Common myeloid progenitor, CD34-positive (primary cell): ENCODE data around the gene RBM28.

Experiments
- CTCF ChIA-PET: fragments of 350-600 bp; sonication (Branson Sonifier 250); formaldehyde crosslinking; loops from one replicate; lab custom pipeline; 2021; ENCODE audit warnings: antibody characterized with exemption; lab: Charles Lee
- POLR2A ChIA-PET: fragments of 350-600 bp; sonication (Branson Sonifier 250); formaldehyde crosslinking; loops from one replicate; lab custom pipeline; 2021; ENCODE audit warnings: antibody characterized with exemption; lab: Charles Lee
- DNase-seq, 3 donors: peaks; one replicate each; pipeline versions ENCODE4 v3.0.0 to v3.0.0-alpha.2; 2013
- H3K27ac ChIP-seq, 2 experiments: 1 replicate in 1 of 2; 2 replicates in 1 of 2; pipeline ENCODE4 v1.7.0; 2013; ENCODE audit warnings: inconsistent platforms in 2 of 2, low read length in 2 of 2, mild to moderate bottlenecking in 2 of 2, low read depth in 1 of 2, moderate library complexity in 1 of 2; ENCODE audit not compliant: severe bottlenecking in 2 of 2, insufficient read depth in 1 of 2, poor library complexity in 1 of 2
- H3K27me3 ChIP-seq, 5 experiments: replicated peaks in 2 of 5; 1 replicate in 3 of 5; 2 replicates in 2 of 5; pipeline versions ENCODE4 v1.6.1 to v1.7.0; 2013; ENCODE audit warnings: low read length in 4 of 5, mild to moderate bottlenecking in 2 of 5, moderate library complexity in 2 of 5, inconsistent platforms in 1 of 5; ENCODE audit not compliant: insufficient read depth in 5 of 5, control insufficient read depth in 4 of 5
- H3K36me3 ChIP-seq, 4 experiments: 1 replicate in 2 of 4; 2 replicates in 2 of 4; pipeline versions ENCODE4 v1.6.1 to v1.7.0; 2013; ENCODE audit warnings: low read length in 3 of 4, control low read depth in 1 of 4, mild to moderate bottlenecking in 1 of 4; ENCODE audit not compliant: control insufficient read depth in 4 of 4, insufficient read depth in 4 of 4
- H3K4me1 ChIP-seq, 4 experiments: 1 replicate in 3 of 4; 2 replicates in 1 of 4; pipeline versions ENCODE4 v1.6.1 to v1.7.1; 2013; ENCODE audit warnings: low read length in 3 of 4, mild to moderate bottlenecking in 3 of 4, control low read depth in 1 of 4, inconsistent platforms in 1 of 4, moderate library complexity in 1 of 4; ENCODE audit not compliant: control insufficient read depth in 4 of 4, insufficient read depth in 4 of 4; ENCODE audit errors: control extremely low read depth in 1 of 4
- H3K4me3 ChIP-seq, 7 experiments: 1 replicate in 4 of 7; 2 replicates in 3 of 7; pipeline versions ENCODE4 v1.5.1 to v1.7.0; 2013; ENCODE audit warnings: mild to moderate bottlenecking in 7 of 7, low read length in 6 of 7, moderate library complexity in 6 of 7, inconsistent platforms in 2 of 7, low read depth in 2 of 7, control low read depth in 1 of 7; ENCODE audit not compliant: insufficient read depth in 4 of 7, control insufficient read depth in 1 of 7; ENCODE audit errors: extremely low read depth in 1 of 7
- H3K9me3 ChIP-seq, 5 experiments: 1 replicate in 4 of 5; 2 replicates in 1 of 5; pipeline versions ENCODE4 v1.6.1 to v1.7.1; 2013; ENCODE audit warnings: low read length in 4 of 5, mild to moderate bottlenecking in 2 of 5, inconsistent platforms in 1 of 5, low read depth in 1 of 5, moderate library complexity in 1 of 5; ENCODE audit not compliant: control insufficient read depth in 4 of 5, insufficient read depth in 2 of 5; ENCODE audit errors: control extremely low read depth in 1 of 5
- WGBS: methylation state at CpG from one replicate; pipeline ENCODE4 v1.1.5; 2013; ENCODE audit not compliant: insufficient coverage; 5-methylcytosine and 5-hydroxymethylcytosine counted together

The RBM28 gene

GRCh38 chr7:128341733-128342132 lies 2.0 kb downstream of the RBM28 start:
- 95% methylated on average over 5 of the region's 6 CpGs for WGBS
- peaks cover 12 to 27% (median 17%) of the 10 kb centered on the region in 4 experiments for H3K4me1 ChIP-seq
- H3K36me3 ChIP-seq: peaks cover 5 to 33% (median 20%) of the 10 kb centered on the region in 4 experiments
- DNase-seq: no peak
- POLR2A ChIA-PET: interaction anchor here (0.7 kb wide), 1 partner anchor 10 kb away, joined by 4 read pairs; no protein-coding TSS in a partner anchor
- no peaks in the 10 kb centered on the region for H3K27me3 ChIP-seq
- H3K9me3 ChIP-seq: no peaks in the 10 kb centered on the region
- CTCF ChIA-PET: interaction anchor here (1.1 to 14.5 kb wide), 2 partner anchors 19 to 44 kb away, joined by 3 to 440 read pairs; no protein-coding TSS in a partner anchor
- H3K27ac ChIP-seq: peak overlapping the region in 1 of 2 experiments; percentile 44
- peak overlapping the region in 1 of 7 experiments; percentile 96 for H3K4me3 ChIP-seq

- WGBS: 95% methylated on average over 3 of the region's 3 CpGs
- ChIA-PET POLR2A (no interaction called here), CTCF (interaction anchor here (0.9 to 1.7 kb wide), 2 partner anchors 14 to 91 kb away, joined by 3 to 5 read pairs; no protein-coding TSS in a partner anchor)
- Histone ChIP-seq H3K27me3 (no peaks in the 10 kb centered on the region), H3K27ac (no peak overlapping the region), H3K9me3 (no peaks in the 10 kb centered on the region), H3K36me3 (peaks cover 28 to 77% (median 52%) of the 10 kb centered on the region in 4 experiments), H3K4me3 (no peak overlapping the region), H3K4me1 (no peaks in the 10 kb centered on the region)
- DNase-seq: no peak
These were observed 8.0 kb downstream of the RBM28 start for GRCh38 chr7:128335730-128336129.

GRCh38 chr7:128324368-128324680 lies 19.4 kb downstream of the RBM28 start:
- Histone ChIP-seq H3K9me3 (no peaks in the 10 kb centered on the region), H3K4me1 (peaks cover 17 to 37% (median 32%) of the 10 kb centered on the region in 4 experiments), H3K27me3 (no peaks in the 10 kb centered on the region), H3K36me3 (peaks cover 12 to 61% (median 45%) of the 10 kb centered on the region in 4 experiments), H3K27ac (no peak overlapping the region), H3K4me3 (no peak overlapping the region)
- WGBS: 100% methylated on average over 5 of the region's 9 CpGs
- no peak for DNase-seq
- ChIA-PET POLR2A (no interaction called here), CTCF (interaction anchor here (1.0 to 1.4 kb wide), 4 partner anchors 13 to 617 kb away, joined by 3 to 7 read pairs (median 3); no protein-coding TSS in a partner anchor)

GRCh38 chr7:128323459-128324367 lies 20.0 kb downstream of the RBM28 start:
- WGBS: 84% methylated on average over 4 of the region's 10 CpGs

GRCh38 chr7:128323040-128323439 lies 20.7 kb downstream of the RBM28 start:
- H3K4me3 ChIP-seq: no peak overlapping the region
- ChIA-PET POLR2A (no interaction called here), CTCF (interaction anchor here (0.6 to 3.2 kb wide), 11 partner anchors 12 to 615 kb away, joined by 3 to 18 read pairs (median 4); partner anchors contain the start of genes LRRC4 and RBM28)
- no peaks in the 10 kb centered on the region for H3K9me3 ChIP-seq
- no peak for DNase-seq
- H3K27ac ChIP-seq: no peak overlapping the region
- peaks cover 12 to 52% (median 38%) of the 10 kb centered on the region in 4 experiments for H3K36me3 ChIP-seq
- no peaks in the 10 kb centered on the region for H3K27me3 ChIP-seq
- H3K4me1 ChIP-seq: peaks cover 25 to 50% (median 45%) of the 10 kb centered on the region in 4 experiments

More at GRCh38 chr7:128323459-128324367, 20.0 kb downstream of the RBM28 start:
- Histone ChIP-seq H3K4me1 (peaks cover 22 to 44% (median 38%) of the 10 kb centered on the region in 4 experiments), H3K4me3 (no peak overlapping the region), H3K9me3 (no peaks in the 10 kb centered on the region), H3K27me3 (no peaks in the 10 kb centered on the region), H3K27ac (no peak overlapping the region), H3K36me3 (peaks cover 12 to 58% (median 42%) of the 10 kb centered on the region in 4 experiments)
- POLR2A ChIA-PET: no interaction called here
- CTCF ChIA-PET: interaction anchor here (1.0 to 3.2 kb wide), 6 partner anchors 14 to 616 kb away, joined by 3 to 18 read pairs (median 6); partner anchors contain the start of gene LRRC4
- no peak for DNase-seq

GRCh38 chr7:128322040-128322643 lies 21.6 kb downstream of the RBM28 start:
- ChIA-PET POLR2A (interaction anchor here (0.6 kb wide), 1 partner anchor 102 kb away, joined by 3 read pairs; no protein-coding TSS in a partner anchor), CTCF (interaction anchor here (0.6 to 3.2 kb wide), 27 partner anchors 12 to 631 kb away, joined by 3 to 18 read pairs (median 4); partner anchors contain the start of genes LRRC4 and RBM28)
- H3K4me3 ChIP-seq: no peak overlapping the region
- H3K27me3 ChIP-seq: no peaks in the 10 kb centered on the region
- peaks cover 25 to 59% (median 54%) of the 10 kb centered on the region in 4 experiments for H3K4me1 ChIP-seq
- DNase-seq: peak; percentile 70 to 84 (median 80)
- WGBS: 0% methylated on average over 1 of the region's 3 CpGs
- H3K27ac ChIP-seq: no peak overlapping the region
- no peaks in the 10 kb centered on the region for H3K9me3 ChIP-seq
- H3K36me3 ChIP-seq: peaks cover 12 to 57% (median 39%) of the 10 kb centered on the region in 4 experiments
